ENCODE data around the gene PCYT2.

The PCYT2 gene

DNA sequence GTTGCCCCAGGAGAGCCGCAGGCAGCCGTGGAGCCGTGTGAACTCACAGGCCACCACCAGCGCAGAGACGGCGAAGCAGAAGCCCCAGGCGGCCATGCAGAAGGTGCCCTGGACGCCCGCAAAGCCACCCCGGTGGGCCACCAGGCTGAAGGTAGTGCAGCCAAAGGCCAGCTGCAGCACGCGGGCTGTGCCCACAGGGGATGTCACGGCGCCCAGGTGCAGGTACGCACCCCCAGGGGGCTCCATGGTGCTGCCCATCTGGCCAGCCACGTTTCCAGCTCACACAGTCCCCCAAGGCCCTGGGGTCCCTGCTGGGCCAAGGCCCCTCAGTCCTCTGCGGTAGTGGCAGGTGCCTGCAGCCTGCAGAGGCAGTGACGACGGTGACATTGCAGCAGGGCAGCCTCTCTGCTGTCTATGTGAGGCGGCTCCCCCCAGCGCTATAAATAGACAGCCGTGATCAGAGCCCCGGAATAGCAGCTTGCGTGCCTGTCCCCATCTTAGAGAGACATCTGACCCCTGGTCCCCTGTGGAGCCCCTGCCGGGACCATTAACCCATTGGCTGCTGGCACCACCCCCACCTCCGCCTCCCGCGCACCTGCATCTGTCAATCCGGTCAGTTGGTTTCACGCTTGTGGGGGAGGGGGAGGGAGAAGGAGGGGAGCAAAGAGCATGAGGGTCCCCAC lies 30.4 kb upstream of the PCYT2 start:
- H3K4me3 ChIP-seq (ENCODE audit: low read depth, low read length), result no peak overlapping the region
- TF ChIP-seq, protein P1, sequence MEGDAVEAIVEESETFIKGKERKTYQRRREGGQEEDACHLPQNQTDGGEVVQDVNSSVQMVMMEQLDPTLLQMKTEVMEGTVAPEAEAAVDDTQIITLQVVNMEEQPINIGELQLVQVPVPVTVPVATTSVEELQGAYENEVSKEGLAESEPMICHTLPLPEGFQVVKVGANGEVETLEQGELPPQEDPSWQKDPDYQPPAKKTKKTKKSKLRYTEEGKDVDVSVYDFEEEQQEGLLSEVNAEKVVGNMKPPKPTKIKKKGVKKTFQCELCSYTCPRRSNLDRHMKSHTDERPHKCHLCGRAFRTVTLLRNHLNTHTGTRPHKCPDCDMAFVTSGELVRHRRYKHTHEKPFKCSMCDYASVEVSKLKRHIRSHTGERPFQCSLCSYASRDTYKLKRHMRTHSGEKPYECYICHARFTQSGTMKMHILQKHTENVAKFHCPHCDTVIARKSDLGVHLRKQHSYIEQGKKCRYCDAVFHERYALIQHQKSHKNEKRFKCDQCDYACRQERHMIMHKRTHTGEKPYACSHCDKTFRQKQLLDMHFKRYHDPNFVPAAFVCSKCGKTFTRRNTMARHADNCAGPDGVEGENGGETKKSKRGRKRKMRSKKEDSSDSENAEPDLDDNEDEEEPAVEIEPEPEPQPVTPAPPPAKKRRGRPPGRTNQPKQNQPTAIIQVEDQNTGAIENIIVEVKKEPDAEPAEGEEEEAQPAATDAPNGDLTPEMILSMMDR (IDR thresholded peaks at IDR 0.05; ENCODE audit: insufficient read depth, low read depth, low read length, missing control alignments), result no peak
- no peak for DNase-seq (ENCODE audit: low read depth)

DNA sequence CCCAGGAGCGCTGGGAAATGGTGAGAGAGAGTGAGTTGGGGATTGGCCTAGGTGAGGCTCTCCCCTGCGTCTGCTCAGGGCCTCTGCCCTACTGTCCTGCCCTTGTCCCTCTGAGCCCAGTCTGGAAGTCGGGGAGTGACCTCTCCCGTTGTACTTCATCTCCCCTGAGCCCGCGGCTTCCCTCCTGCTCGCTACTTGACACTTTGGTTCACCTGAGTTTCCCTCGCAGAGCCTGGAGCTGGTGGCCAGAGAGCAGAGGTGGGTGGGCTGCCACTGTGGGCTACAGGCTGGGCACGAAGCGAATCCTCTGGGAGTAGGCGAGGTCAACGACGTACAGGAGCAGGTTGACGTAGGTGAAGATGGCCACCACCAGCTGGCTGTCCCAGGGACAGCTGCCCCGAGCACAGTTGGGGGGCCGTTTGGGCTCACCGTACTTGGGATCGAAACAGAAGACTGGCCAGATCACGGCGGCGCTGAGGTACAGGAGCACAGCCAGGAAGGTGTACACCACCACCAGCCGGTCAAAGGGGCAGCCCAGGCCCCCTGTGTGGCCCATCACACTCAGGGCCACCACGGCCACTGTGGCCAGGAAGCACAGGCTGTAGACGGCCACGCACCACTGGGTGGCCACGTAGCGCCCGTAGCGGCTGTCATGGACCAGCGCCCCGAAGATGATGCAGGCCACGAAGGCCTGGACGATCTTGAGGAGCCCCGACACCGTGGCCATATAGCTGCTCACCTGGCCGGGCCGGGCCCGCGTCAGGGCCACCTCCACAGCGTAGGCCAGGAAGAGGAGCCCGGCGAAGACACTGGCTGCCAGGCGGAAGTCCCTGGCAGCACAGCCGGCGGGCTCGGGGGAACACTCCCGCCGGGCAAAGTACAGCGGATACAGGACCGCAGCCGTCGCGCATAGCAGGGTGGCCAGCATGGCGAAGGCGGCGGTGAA lies 29.6 kb upstream of the PCYT2 start:
- H3K4me3 ChIP-seq (ENCODE audit: low read depth, low read length), result no peak overlapping the region
- DNase-seq (ENCODE audit: low read depth), result no peak
- TF ChIP-seq, protein P1 (IDR thresholded peaks at IDR 0.05; ENCODE audit: insufficient read depth, low read depth, low read length, missing control alignments), result no peak

DNA sequence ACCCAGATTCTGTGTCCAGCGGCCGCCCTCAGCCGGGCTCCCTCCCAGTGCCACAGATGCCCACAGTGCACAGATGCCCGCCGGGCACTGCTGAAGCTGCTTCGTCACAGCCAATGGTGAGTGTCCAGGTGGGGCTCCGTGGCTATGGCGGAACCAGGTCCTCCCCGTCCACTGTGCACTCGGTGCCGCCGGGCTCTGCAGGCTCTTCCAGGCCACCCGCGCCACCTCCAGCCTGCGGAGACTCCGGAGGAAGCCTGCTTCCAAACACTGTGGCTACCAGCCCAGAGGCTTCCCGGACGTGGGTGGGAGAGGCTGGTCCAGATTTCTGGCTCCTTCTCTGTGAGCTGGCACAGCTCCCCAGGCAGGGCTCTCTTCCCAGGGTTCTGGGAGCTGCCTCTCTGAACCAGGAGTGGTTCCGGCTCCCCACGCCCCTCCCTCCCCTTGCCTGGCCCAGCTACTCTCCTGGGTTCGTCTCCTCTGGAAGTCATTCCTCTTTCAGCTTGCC lies 28.7 kb upstream of the PCYT2 start:
- H3K4me3 ChIP-seq (ENCODE audit: low read depth, low read length), result no peak overlapping the region
- DNase-seq (ENCODE audit: low read depth), result no peak
- TF ChIP-seq, protein P1 (IDR thresholded peaks at IDR 0.05; ENCODE audit: insufficient read depth, low read depth, low read length, missing control alignments), result no peak

DNA sequence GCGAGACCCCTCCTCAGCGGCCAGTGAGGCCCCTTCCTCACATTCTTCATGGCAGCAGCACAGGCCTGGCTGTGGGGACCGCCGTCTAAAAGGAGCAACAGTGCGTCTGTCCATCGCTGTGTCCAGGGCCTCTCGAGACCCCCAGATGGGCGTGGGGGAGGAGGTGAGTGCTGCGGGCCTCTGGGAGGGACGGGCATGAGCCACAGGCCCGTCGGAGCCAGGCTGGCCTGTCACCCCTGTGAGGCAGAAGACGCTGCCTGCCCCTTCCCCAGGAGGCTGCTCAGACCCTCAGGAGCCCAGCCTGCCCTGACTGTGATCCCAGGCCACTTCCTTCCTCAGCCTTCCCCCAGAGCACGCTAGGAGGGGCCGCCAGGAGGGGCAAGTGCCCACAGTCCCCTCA lies 28.0 kb upstream of the PCYT2 start:
- no peak overlapping the region for H3K4me3 ChIP-seq (ENCODE audit: low read depth, low read length)
- TF ChIP-seq, protein P1 (IDR thresholded peaks at IDR 0.05; ENCODE audit: insufficient read depth, low read depth, low read length, missing control alignments), result no peak
- no peak for DNase-seq (ENCODE audit: low read depth)

DNA sequence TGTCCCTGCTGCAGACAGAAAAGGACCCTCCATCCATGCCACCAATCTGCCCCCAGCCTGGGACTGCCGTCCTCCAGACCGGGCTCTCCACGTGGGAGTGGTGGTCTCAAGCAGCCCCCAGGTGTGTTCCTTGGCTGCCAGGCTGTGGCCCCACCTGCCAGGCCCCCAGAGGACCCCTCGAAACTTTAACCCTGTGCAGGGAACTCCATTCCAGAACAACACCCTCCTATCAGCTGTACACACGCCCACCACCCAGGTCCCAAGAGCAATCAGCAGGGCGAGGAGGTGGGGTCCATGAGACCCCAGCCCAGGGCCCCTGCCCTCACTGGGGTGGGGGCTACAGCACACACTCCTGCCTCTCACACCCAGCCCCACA lies 24.5 kb upstream of the PCYT2 start:
- DNase-seq (ENCODE audit: low read depth), result no peak
- TF ChIP-seq, protein P1 (IDR thresholded peaks at IDR 0.05; ENCODE audit: insufficient read depth, low read depth, low read length, missing control alignments), result no peak
- H3K4me3 ChIP-seq (ENCODE audit: low read depth, low read length), result no peak overlapping the region

DNA sequence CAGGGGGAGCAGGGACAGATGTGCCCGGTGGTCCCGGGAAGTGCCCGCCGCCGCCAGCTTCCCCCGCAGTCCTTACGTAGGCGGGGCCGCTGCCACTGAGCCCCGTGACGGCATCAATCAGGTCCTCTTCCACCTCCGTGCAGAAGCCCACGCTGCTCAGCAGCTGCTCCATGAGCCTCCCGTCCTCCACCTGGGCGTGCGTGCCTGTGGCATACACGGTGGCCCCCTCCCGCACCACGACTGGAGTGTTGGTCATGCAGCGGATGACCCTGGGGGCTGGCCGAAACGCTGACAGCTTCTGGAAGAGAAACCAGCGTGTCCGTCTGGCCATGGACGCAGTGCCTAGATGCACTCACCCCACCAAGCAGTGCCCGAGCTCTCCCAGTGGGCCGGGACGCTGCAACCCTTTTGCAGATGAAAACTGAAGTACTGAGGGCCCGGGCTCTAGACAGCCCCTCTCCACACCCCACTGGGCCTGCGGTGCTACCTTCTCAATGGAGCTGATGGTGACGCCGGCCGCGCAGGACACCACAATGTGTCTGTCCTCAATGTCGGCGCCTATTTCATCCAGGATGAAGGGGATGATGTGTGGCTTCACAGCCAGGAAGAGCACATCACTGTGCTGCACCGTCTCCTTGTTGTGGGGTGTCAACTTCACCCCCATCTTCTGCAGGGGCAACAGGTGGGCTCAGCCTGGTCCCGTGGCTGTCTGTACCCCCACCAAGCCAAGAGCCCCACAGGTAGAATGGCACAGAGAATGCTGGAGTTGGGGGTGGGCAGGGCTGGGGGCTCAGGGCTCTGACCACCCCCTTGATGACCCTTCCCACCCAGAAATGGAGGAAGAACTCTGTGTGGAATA lies 23.9 kb upstream of the PCYT2 start:
- no peak overlapping the region for H3K4me3 ChIP-seq (ENCODE audit: low read depth, low read length)
- DNase-seq (ENCODE audit: low read depth), result no peak
- TF ChIP-seq, protein P1 (IDR thresholded peaks at IDR 0.05; ENCODE audit: insufficient read depth, low read depth, low read length, missing control alignments), result no peak

Measured in GM12865 (cell line).